ENCODE measurements around the gene TGFBR3L.

- TF ChIP-seq POLR2A (IDR thresholded peaks at IDR 0.05) (no peak), CTCF (IDR thresholded peaks at IDR 0.05) (no peak)
These were observed 30.6 kb upstream of the TGFBR3L start for GRCh38 chr19:7883796-7884570.
